HepG2 (cell line): ENCODE measurements around the gene FYB2. TPM values are rescaled to one million over a fixed set of nuclear protein-coding genes. Genes with fewer than 3 reads are reported as not detected.

Experiments used
- ATAC-seq: fragments of 200-7000 bp; cut with Tn5 transposase; 3 replicates; pipeline ENCODE4 v1.9.1; 2020; ENCODE audit warnings: mild to moderate bottlenecking, moderate library complexity
- BruUV-seq: library from RNA; stranded (reverse); fragments of 400-500 nt; replicated peaks from 2 replicates; lab custom pipeline; 2021; lab: Mats Ljungman, UMichigan
- CTCF ChIA-PET: fragments of 300-600 bp; formaldehyde crosslinking; extraction: SDS; loops from one replicate; lab custom pipeline; 2021; ENCODE audit warnings: low total read pairs, inconsistent platforms, low intra/inter-chr PET ratio; lab: Yijun Ruan, JAX
- POLR2A ChIA-PET: fragments of 350-600 bp; sonication (Branson Sonifier 250); formaldehyde crosslinking; loops from one replicate; lab custom pipeline; 2020; ENCODE audit warnings: antibody characterized with exemption, inconsistent platforms; lab: Yijun Ruan, JAX
- DNase-seq: peaks from one replicate; pipeline ENCODE4 v3.0.0-alpha.2; 2015; ENCODE audit warnings: low spot score
- FAIRE-seq: peaks from 3 replicates; lab custom pipeline; 2011; peaks lifted over from hg19 to GRCh38; lab: Jason Lieb, UNC
- H2AFZ ChIP-seq: one replicate; pipeline ENCODE4 v1.6.1; 2011; ENCODE audit warnings: low read length, inconsistent platforms
- H3K27ac ChIP-seq: fragments of 300-600 bp; 3 replicates; pipeline ENCODE4 v1.8.0; 2011; ENCODE audit warnings: mixed run types, mild to moderate bottlenecking, mixed read lengths, low read length, inconsistent platforms; ENCODE audit not compliant: insufficient read depth; ENCODE audit errors: extremely low read length
- H3K27me3 ChIP-seq, 2 experiments: fragments of 200-600 bp in 1 of 2; 2 replicates in 1 of 2; 3 replicates in 1 of 2; pipeline versions ENCODE4 v1.6.0 to v1.8.0; 2011; ENCODE audit warnings: low read length in 2 of 2, mild to moderate bottlenecking in 2 of 2, moderate library complexity in 2 of 2, inconsistent platforms in 1 of 2; ENCODE audit not compliant: insufficient read depth in 2 of 2, control insufficient read depth in 1 of 2
- H3K36me3 ChIP-seq, 2 experiments: fragments of 200-600 bp in 1 of 2; replicated peaks in 1 of 2; 2 replicates in 1 of 2; 3 replicates in 1 of 2; pipeline versions ENCODE4 v1.5.1 to v1.8.0; 2011; ENCODE audit warnings: low read length in 2 of 2, inconsistent platforms in 1 of 2; ENCODE audit not compliant: insufficient read depth in 2 of 2, control insufficient read depth in 1 of 2
- H3K4me1 ChIP-seq: 2 replicates; pipeline ENCODE4 v1.5.1; 2012; ENCODE audit warnings: low read length, inconsistent platforms; ENCODE audit not compliant: insufficient read depth
- H3K4me2 ChIP-seq: 2 replicates; pipeline ENCODE4 v1.6.0; 2011; ENCODE audit warnings: low read depth, low read length, inconsistent platforms
- H3K4me3 ChIP-seq, 3 experiments: fragments of 200-600 bp in 1 of 3; sonication (generic), shearing (Covaris generic) in 1 of 3; replicated peaks in 1 of 3; 2 replicates each; pipeline ENCODE4 v1.5.1; 2011 to 2016; ENCODE audit warnings: low read length in 3 of 3, inconsistent platforms in 2 of 3, low read depth in 2 of 3, mild to moderate bottlenecking in 2 of 3, control low read depth in 1 of 3, mixed read lengths in 1 of 3; ENCODE audit not compliant: insufficient read depth in 1 of 3
- H3K79me2 ChIP-seq: one replicate; pipeline ENCODE4 v1.6.1; 2011; ENCODE audit warnings: low read length, inconsistent platforms; ENCODE audit not compliant: insufficient read depth
- H3K9ac ChIP-seq: 2 replicates; pipeline ENCODE4 v1.6.0; 2011; ENCODE audit warnings: mild to moderate bottlenecking, low read depth, low read length, inconsistent platforms; ENCODE audit not compliant: insufficient read depth
- H3K9me3 ChIP-seq: 2 replicates; pipeline ENCODE4 v1.5.1; 2012; ENCODE audit warnings: mild to moderate bottlenecking, low read length
- H4K20me1 ChIP-seq: 2 replicates; pipeline ENCODE4 v1.6.0; 2011; ENCODE audit warnings: inconsistent platforms, mild to moderate bottlenecking, low read length, moderate library complexity; ENCODE audit not compliant: insufficient read depth
- ARNT ChIP-seq: fragments of 450-650 bp; IDR thresholded peaks from 2 replicates; pipeline ENCODE4 v1.6.1; 2017
- NR3C1 ChIP-seq: sonication (generic); formaldehyde crosslinking; IDR thresholded peaks from 2 replicates; pipeline ENCODE4 v1.4.0; 2020; ENCODE audit warnings: missing genetic modification reagents
- SNRNP70 ChIP-seq: fragments of 200-400 bp; formaldehyde crosslinking; IDR thresholded peaks from 2 replicates; pipeline ENCODE4 v1.6.1; 2017; ENCODE audit warnings: mild to moderate bottlenecking, low read depth, low read length, moderate library complexity
- TP53 ChIP-seq: sonication (generic); formaldehyde crosslinking; conservative IDR thresholded peaks from 2 replicates; pipeline ENCODE4 v1.4.0; 2020; ENCODE audit warnings: missing genetic modification reagents
- ZNF124 ChIP-seq: sonication (generic); formaldehyde crosslinking; IDR thresholded peaks from 2 replicates; pipeline ENCODE4 v1.4.0; 2020; ENCODE audit warnings: missing genetic modification reagents
- ZNF44 ChIP-seq: sonication (generic); formaldehyde crosslinking; IDR thresholded peaks from 2 replicates; pipeline ENCODE4 v1.5.1; 2020; ENCODE audit warnings: mild to moderate bottlenecking, missing genetic modification reagents
- ZNF572 ChIP-seq: sonication (generic); formaldehyde crosslinking; IDR thresholded peaks from 2 replicates; pipeline ENCODE4 v1.5.1; 2020; ENCODE audit warnings: mild to moderate bottlenecking, missing genetic modification reagents
- WGBS: methylation state at CpG from one replicate; pipeline ENCODE4 v1.1.6; 2017; ENCODE audit warnings: low lambda C conversion rate; 5-methylcytosine and 5-hydroxymethylcytosine counted together
- in situ Hi-C: cut with HindIII; loops from 2 replicates; pipeline ENCODE4 v1.10.0; 2017; ENCODE audit warnings: low pct_unique_long_range_greater_than_20kb; ENCODE audit not compliant: extremely low pct_ligation_motif_present
- intact Hi-C: fragments of 100-400 bp; cut with micrococcal nuclease; formaldehyde crosslinking; loops from one replicate; pipeline ENCODE4 v1.10.0; 2022; ENCODE audit not compliant: unreplicated experiment
- polyA plus RNA-seq, 8 experiments: library from polyadenylated mRNA; depleted of rRNA in 3 of 8; stranded (reverse) in 7 of 8; unstranded in 1 of 8; fragments of >200 nt; fragmentation: Illumina TruSeq in 4 of 8; extraction: Trizol in 4 of 8; gene quantifications; 2 replicates each; pipeline versions ENCODE4 v1.2.1 to v1.2.3, GENCODE V29; 2011 to 2016; ENCODE audit warnings: low read depth in 4 of 8, missing spikeins in 1 of 8, mixed read lengths in 1 of 8; ENCODE audit not compliant: insufficient read depth in 1 of 8
- total RNA-seq, 5 experiments: library from RNA; depleted of rRNA; stranded (reverse); fragments of >200 nt; fragmentation: Illumina TruSeq; extraction: Trizol; gene quantifications; 2 replicates each; pipeline ENCODE4 v1.2.3, GENCODE V29; 2016; ENCODE audit warnings: low read depth in 1 of 5
- TF ChIP-seq, protein P1 (sequence below): sonication (generic); formaldehyde crosslinking; IDR thresholded peaks from 2 replicates; pipeline ENCODE4 v1.8.1; 2022; ENCODE audit warnings: low read depth, mild to moderate bottlenecking, missing genetic modification reagents
- TF ChIP-seq, protein P2 (sequence below): sonication (generic); formaldehyde crosslinking; IDR thresholded peaks from 2 replicates; pipeline ENCODE4 v1.4.0; 2020; ENCODE audit warnings: mild to moderate bottlenecking, missing genetic modification reagents
- TF ChIP-seq, protein P3 (sequence below): fragments of 450-650 bp; IDR thresholded peaks from 2 replicates; pipeline ENCODE4 v1.6.1; 2017; ENCODE audit warnings: mild to moderate bottlenecking
- TF ChIP-seq, protein P4 (sequence below): sonication (generic); formaldehyde crosslinking; IDR thresholded peaks from 2 replicates; pipeline ENCODE4 v1.9.0; 2021; ENCODE audit warnings: missing genetic modification reagents, borderline replicate concordance
- TF ChIP-seq, protein P5 (sequence below): sonication (generic); formaldehyde crosslinking; IDR thresholded peaks from 2 replicates; pipeline ENCODE4 v1.8.1; 2023; ENCODE audit warnings: mild to moderate bottlenecking, inconsistent platforms, moderate library complexity, missing genetic modification reagents, borderline replicate concordance

Gene FYB2
- total and polyA plus RNA-seq, 2 of the 13 experiments (the other 11 are each of a cell fraction or from before 2014, with no cell fraction given), result 1.2 to 2.7 TPM

DNA sequence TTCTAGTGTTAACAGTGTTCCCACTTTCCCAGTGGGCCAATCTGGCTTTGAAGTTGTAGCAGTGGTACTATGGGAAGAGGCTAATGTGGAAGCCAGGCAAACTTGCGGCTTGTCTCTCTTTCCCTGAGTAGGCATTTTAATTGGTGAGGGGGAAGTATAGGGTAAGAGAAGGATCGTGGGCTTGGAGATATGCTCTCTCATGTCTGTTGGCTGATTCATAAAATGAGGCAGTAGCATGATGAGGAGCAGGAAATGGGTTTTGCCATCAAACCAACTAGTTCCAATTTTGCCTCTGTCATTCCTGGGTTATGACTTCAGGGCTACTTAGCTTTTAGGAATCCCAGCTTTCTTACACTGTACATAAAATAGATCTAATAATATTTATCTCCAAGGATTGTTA lies 47.5 kb upstream of the FYB2 start (continued):
- TF ChIP-seq, protein P1, sequence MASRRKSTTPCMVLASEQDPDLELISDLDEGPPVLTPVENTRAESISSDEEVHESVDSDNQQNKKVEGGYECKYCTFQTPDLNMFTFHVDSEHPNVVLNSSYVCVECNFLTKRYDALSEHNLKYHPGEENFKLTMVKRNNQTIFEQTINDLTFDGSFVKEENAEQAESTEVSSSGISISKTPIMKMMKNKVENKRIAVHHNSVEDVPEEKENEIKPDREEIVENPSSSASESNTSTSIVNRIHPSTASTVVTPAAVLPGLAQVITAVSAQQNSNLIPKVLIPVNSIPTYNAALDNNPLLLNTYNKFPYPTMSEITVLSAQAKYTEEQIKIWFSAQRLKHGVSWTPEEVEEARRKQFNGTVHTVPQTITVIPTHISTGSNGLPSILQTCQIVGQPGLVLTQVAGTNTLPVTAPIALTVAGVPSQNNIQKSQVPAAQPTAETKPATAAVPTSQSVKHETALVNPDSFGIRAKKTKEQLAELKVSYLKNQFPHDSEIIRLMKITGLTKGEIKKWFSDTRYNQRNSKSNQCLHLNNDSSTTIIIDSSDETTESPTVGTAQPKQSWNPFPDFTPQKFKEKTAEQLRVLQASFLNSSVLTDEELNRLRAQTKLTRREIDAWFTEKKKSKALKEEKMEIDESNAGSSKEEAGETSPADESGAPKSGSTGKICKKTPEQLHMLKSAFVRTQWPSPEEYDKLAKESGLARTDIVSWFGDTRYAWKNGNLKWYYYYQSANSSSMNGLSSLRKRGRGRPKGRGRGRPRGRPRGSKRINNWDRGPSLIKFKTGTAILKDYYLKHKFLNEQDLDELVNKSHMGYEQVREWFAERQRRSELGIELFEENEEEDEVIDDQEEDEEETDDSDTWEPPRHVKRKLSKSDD (CRISPR knock-in tag), result no peak

DNA sequence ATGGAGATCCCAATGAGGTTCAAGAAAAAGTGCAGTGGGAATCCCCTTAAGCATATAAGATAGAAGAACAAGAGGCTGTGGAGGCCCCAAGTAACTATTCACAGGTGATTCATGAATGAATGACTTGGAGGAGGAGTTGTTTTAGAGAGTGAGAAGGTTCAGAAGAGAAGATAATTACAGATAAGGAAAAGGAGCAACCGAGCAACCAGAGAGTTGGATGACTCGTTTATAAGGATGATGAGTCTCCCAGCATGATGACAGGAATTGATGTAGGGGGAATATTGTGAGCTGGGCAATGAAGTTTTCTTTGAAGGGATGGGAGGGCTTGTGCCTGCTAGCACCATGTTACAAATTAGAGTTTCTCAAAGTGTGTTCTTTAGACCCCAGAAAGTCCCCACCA lies 45.2 kb upstream of the FYB2 start:
- POLR2A ChIA-PET, result no interaction called here
- Histone ChIP-seq H3K9ac (no peak overlapping the region), H3K27ac (no peak overlapping the region), H3K4me1 (no peaks in the 10 kb centered on the region), H3K9me3 (no peaks in the 10 kb centered on the region), H3K27me3 (no peaks in the 10 kb centered on the region), H3K36me3 (no peaks in the 10 kb centered on the region), H4K20me1 (no peaks in the 10 kb centered on the region), H3K79me2 (no peaks in the 10 kb centered on the region), H2AFZ (no peak overlapping the region), H3K4me3 (no peak overlapping the region), H3K4me2 (no peak overlapping the region)
- BruUV-seq, result no TSS peak
- intact Hi-C loops (no loop called here), in situ Hi-C loops (no loop called here)
- CTCF ChIA-PET, result no interaction called here
- FAIRE-seq, result no peak
- DNase-seq, result no peak
- no peak for ATAC-seq
- WGBS, result 98% methylated on average over 2 of the region's 2 CpGs
- no peak for TF ChIP-seq ARNT
- TF ChIP-seq, protein P2, sequence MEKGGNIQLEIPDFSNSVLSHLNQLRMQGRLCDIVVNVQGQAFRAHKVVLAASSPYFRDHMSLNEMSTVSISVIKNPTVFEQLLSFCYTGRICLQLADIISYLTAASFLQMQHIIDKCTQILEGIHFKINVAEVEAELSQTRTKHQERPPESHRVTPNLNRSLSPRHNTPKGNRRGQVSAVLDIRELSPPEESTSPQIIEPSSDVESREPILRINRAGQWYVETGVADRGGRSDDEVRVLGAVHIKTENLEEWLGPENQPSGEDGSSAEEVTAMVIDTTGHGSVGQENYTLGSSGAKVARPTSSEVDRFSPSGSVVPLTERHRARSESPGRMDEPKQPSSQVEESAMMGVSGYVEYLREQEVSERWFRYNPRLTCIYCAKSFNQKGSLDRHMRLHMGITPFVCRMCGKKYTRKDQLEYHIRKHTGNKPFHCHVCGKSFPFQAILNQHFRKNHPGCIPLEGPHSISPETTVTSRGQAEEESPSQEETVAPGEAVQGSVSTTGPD (CRISPR knock-in tag), result no peak
- TF ChIP-seq, protein P3, sequence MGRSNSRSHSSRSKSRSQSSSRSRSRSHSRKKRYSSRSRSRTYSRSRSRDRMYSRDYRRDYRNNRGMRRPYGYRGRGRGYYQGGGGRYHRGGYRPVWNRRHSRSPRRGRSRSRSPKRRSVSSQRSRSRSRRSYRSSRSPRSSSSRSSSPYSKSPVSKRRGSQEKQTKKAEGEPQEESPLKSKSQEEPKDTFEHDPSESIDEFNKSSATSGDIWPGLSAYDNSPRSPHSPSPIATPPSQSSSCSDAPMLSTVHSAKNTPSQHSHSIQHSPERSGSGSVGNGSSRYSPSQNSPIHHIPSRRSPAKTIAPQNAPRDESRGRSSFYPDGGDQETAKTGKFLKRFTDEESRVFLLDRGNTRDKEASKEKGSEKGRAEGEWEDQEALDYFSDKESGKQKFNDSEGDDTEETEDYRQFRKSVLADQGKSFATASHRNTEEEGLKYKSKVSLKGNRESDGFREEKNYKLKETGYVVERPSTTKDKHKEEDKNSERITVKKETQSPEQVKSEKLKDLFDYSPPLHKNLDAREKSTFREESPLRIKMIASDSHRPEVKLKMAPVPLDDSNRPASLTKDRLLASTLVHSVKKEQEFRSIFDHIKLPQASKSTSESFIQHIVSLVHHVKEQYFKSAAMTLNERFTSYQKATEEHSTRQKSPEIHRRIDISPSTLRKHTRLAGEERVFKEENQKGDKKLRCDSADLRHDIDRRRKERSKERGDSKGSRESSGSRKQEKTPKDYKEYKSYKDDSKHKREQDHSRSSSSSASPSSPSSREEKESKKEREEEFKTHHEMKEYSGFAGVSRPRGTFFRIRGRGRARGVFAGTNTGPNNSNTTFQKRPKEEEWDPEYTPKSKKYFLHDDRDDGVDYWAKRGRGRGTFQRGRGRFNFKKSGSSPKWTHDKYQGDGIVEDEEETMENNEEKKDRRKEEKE, result no peak
- TF ChIP-seq NR3C1 (CRISPR knock-in tag), result no peak
- TF ChIP-seq ZNF124 (CRISPR knock-in tag), result no peak
- no peak for TF ChIP-seq ZNF44 (CRISPR knock-in tag)
- no peak for TF ChIP-seq SNRNP70
- TF ChIP-seq, protein P4, sequence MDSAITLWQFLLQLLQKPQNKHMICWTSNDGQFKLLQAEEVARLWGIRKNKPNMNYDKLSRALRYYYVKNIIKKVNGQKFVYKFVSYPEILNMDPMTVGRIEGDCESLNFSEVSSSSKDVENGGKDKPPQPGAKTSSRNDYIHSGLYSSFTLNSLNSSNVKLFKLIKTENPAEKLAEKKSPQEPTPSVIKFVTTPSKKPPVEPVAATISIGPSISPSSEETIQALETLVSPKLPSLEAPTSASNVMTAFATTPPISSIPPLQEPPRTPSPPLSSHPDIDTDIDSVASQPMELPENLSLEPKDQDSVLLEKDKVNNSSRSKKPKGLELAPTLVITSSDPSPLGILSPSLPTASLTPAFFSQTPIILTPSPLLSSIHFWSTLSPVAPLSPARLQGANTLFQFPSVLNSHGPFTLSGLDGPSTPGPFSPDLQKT, result no peak
- no peak for TF ChIP-seq ZNF572 (CRISPR knock-in tag)
- no peak for TF ChIP-seq TP53 (CRISPR knock-in tag)
- TF ChIP-seq, protein P5, sequence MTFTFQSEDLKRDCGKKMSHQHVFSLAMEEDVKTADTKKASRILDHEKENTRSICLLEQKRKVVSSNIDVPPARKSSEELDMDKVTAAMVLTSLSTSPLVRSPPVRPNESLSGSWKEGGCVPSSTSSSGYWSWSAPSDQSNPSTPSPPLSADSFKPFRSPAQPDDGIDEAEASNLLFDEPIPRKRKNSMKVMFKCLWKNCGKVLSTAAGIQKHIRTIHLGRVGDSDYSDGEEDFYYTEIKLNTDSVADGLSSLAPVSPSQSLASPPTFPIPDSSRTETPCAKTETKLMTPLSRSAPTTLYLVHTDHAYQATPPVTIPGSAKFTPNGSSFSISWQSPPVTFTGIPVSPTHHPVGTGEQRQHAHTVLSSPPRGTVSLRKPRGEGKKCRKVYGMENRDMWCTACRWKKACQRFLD (CRISPR knock-in tag), result no peak
